GM12873 (cell line): Measurements from ENCODE around the gene CACNA2D3.

Experiments used
- TF ChIP-seq, protein P1 (sequence below): IDR thresholded peaks from 2 replicates; pipeline ENCODE4 v1.5.1; 2012; ENCODE audit warnings: low read depth, mild to moderate bottlenecking, moderate library complexity, low read length, control low read depth; ENCODE audit not compliant: insufficient read depth; ENCODE audit errors: missing control alignments

CACNA2D3 gene

GRCh38 chr3:54131026-54131605, 8.8 kb downstream of the CACNA2D3 start:
- TF ChIP-seq, protein P1, sequence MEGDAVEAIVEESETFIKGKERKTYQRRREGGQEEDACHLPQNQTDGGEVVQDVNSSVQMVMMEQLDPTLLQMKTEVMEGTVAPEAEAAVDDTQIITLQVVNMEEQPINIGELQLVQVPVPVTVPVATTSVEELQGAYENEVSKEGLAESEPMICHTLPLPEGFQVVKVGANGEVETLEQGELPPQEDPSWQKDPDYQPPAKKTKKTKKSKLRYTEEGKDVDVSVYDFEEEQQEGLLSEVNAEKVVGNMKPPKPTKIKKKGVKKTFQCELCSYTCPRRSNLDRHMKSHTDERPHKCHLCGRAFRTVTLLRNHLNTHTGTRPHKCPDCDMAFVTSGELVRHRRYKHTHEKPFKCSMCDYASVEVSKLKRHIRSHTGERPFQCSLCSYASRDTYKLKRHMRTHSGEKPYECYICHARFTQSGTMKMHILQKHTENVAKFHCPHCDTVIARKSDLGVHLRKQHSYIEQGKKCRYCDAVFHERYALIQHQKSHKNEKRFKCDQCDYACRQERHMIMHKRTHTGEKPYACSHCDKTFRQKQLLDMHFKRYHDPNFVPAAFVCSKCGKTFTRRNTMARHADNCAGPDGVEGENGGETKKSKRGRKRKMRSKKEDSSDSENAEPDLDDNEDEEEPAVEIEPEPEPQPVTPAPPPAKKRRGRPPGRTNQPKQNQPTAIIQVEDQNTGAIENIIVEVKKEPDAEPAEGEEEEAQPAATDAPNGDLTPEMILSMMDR, result no peak

- TF ChIP-seq, protein P1, result no peak
Observed at GRCh38 chr3:54131890-54132289, 9.5 kb downstream of the CACNA2D3 start.

GRCh38 chr3:54132685-54133084, 10.3 kb downstream of the CACNA2D3 start:
- TF ChIP-seq, protein P1, result no peak

- TF ChIP-seq, protein P1, result no peak
Observed at GRCh38 chr3:54133196-54133595, 10.8 kb downstream of the CACNA2D3 start.

- TF ChIP-seq, protein P1, result no peak
Observed at GRCh38 chr3:54134155-54134554, 11.8 kb downstream of the CACNA2D3 start.

GRCh38 chr3:54134713-54135112, 12.4 kb downstream of the CACNA2D3 start:
- TF ChIP-seq, protein P1, result no peak

GRCh38 chr3:54137311-54137710, 15.0 kb downstream of the CACNA2D3 start:
- TF ChIP-seq, protein P1, result no peak
